GM23338 (cell line): Measurements from ENCODE around the gene ZSCAN5A. TPM values are rescaled to one million over a fixed set of nuclear protein-coding genes. Genes with fewer than 3 reads are reported as not detected.

ENCODE experiments used
- ATAC-seq: fragments of 200-7000 bp; cut with Tn5 transposase; 3 replicates; pipeline ENCODE4 v1.9.1; 2020
- DNase-seq: peaks from one replicate; pipeline ENCODE4 v3.0.0-alpha.2; 2015; ENCODE audit warnings: low spot score
- H2AFZ ChIP-seq: fragments of 200-600 bp; sonication (generic); 2 replicates; pipeline ENCODE4 v1.8.0; 2016; ENCODE audit warnings: antibody characterized with exemption, mild to moderate bottlenecking, moderate library complexity
- H3F3A ChIP-seq: fragments of 200-600 bp; sonication (generic); replicated peaks from 2 replicates; pipeline ENCODE4 v1.8.0; 2017; ENCODE audit warnings: antibody characterized with exemption, mixed run types, low read depth
- H3K27ac ChIP-seq: fragments of 200-600 bp; sonication (generic); 2 replicates; pipeline ENCODE4 v1.6.1; 2016; ENCODE audit warnings: low read depth
- H3K27me3 ChIP-seq: fragments of 200-600 bp; sonication (generic); 2 replicates; pipeline ENCODE4 v1.8.0; 2016; ENCODE audit warnings: mild to moderate bottlenecking, mixed run types, moderate library complexity; ENCODE audit not compliant: insufficient read depth
- H3K36me3 ChIP-seq: fragments of 200-600 bp; sonication (generic); 2 replicates; pipeline ENCODE4 v1.8.0; 2016; ENCODE audit warnings: mild to moderate bottlenecking; ENCODE audit not compliant: insufficient read depth
- H3K4me1 ChIP-seq: fragments of 200-600 bp; sonication (generic); 2 replicates; pipeline ENCODE4 v1.8.0; 2016; ENCODE audit warnings: mild to moderate bottlenecking, moderate library complexity; ENCODE audit not compliant: insufficient read depth
- H3K4me2 ChIP-seq: fragments of 200-600 bp; sonication (generic); 2 replicates; pipeline ENCODE4 v1.7.1; 2017; ENCODE audit warnings: mixed run types
- H3K4me3 ChIP-seq: fragments of 200-600 bp; sonication (generic); 2 replicates; pipeline ENCODE4 v1.6.1; 2016; ENCODE audit warnings: mixed run types
- H3K79me2 ChIP-seq: fragments of 200-600 bp; sonication (generic); replicated peaks from 2 replicates; pipeline ENCODE4 v1.8.0; 2017; ENCODE audit warnings: mild to moderate bottlenecking; ENCODE audit not compliant: insufficient read depth
- H3K9me2 ChIP-seq: fragments of 200-600 bp; sonication (generic); 2 replicates; pipeline ENCODE4 v1.8.0; 2017; ENCODE audit not compliant: insufficient read depth
- H4K20me1 ChIP-seq: fragments of 200-600 bp; sonication (generic); replicated peaks from 2 replicates; pipeline ENCODE4 v1.8.0; 2017; ENCODE audit warnings: mild to moderate bottlenecking; ENCODE audit not compliant: insufficient read depth
- H3K27ac Mint-ChIP-seq: 2 replicates; pipeline ENCODE4 v1.8.0; 2020; ENCODE audit warnings: inconsistent platforms, mild to moderate bottlenecking, moderate library complexity, mixed read lengths
- H3K27me3 Mint-ChIP-seq: 3 replicates; pipeline ENCODE4 v1.8.0; 2022; ENCODE audit warnings: low read depth, mild to moderate bottlenecking, moderate library complexity, mixed read lengths, inconsistent platforms; ENCODE audit not compliant: insufficient read depth, poor library complexity
- H3K36me3 Mint-ChIP-seq: 3 replicates; pipeline ENCODE4 v1.8.0; 2021; ENCODE audit warnings: low read depth, mild to moderate bottlenecking, inconsistent platforms, moderate library complexity, mixed read lengths
- H3K4me1 Mint-ChIP-seq: 3 replicates; pipeline ENCODE4 v1.8.0; 2020; ENCODE audit warnings: mild to moderate bottlenecking, inconsistent platforms, mixed read lengths
- H3K4me3 Mint-ChIP-seq: 3 replicates; pipeline ENCODE4 v1.8.0; 2021; ENCODE audit warnings: moderate library complexity, mild to moderate bottlenecking, inconsistent platforms, mixed read lengths
- H3K9me3 Mint-ChIP-seq: 3 replicates; pipeline ENCODE4 v1.8.0; 2020; ENCODE audit warnings: moderate library complexity, mild to moderate bottlenecking, inconsistent platforms, mixed read lengths
- EZH2 ChIP-seq: fragments of 200-600 bp; sonication (generic); IDR thresholded peaks from one replicate; pipeline ENCODE4 v1.8.0; 2017; ENCODE audit warnings: antibody characterized with exemption, mild to moderate bottlenecking, low read depth; ENCODE audit not compliant: unreplicated experiment
- NANOG ChIP-seq: IDR thresholded peaks from 2 replicates; pipeline ENCODE4 v1.6.1; 2016; ENCODE audit warnings: antibody characterized with exemption, borderline replicate concordance
- REST ChIP-seq: IDR thresholded peaks from one replicate; pipeline ENCODE4 v1.6.1; 2018; ENCODE audit warnings: antibody characterized with exemption; ENCODE audit not compliant: unreplicated experiment
- ZNF462 ChIP-seq: fragments of 250-450 bp; sonication (Bioruptor Pico); IDR thresholded peaks from 2 replicates; pipeline ENCODE4 v1.5.0; 2020; ENCODE audit warnings: mild to moderate bottlenecking, moderate library complexity
- polyA plus RNA-seq: library from polyadenylated mRNA; unstranded; fragments of >200 nt; fragmentation: Nextera tagmentation; extraction: Ambion mirVana; gene quantifications from 2 replicates; pipeline ENCODE4 v1.2.1, GENCODE V29; 2016
- total RNA-seq: library from RNA; depleted of rRNA; stranded (reverse); fragments of >200 nt; shearing (Covaris generic); gene quantifications from 2 replicates; pipeline ENCODE4 v1.2.3, GENCODE V29; 2014

Gene ZSCAN5A
- total and polyA plus RNA-seq, 2 experiments from 2014 or later, result 10.2 to 12.5 TPM

- no peak overlapping the region for H3K4me3 ChIP-seq
- Mint-ChIP-seq H3K4me3 (no peak overlapping the region), H3K27ac (no peak overlapping the region), H3K27me3 (peaks cover 12% of the 10 kb centered on the region), H3K4me1 (no peaks in the 10 kb centered on the region), H3K36me3 (no peaks in the 10 kb centered on the region), H3K9me3 (peaks cover 2% of the 10 kb centered on the region; the same call in 1 of the 3 replicates)
- H3K79me2 ChIP-seq, result no peaks in the 10 kb centered on the region
- H4K20me1 ChIP-seq, result no peaks in the 10 kb centered on the region
- no peaks in the 10 kb centered on the region for H3K9me2 ChIP-seq
- no peak for ATAC-seq
- H3K36me3 ChIP-seq, result no peaks in the 10 kb centered on the region
- no peak overlapping the region for H3K4me2 ChIP-seq
- TF ChIP-seq EZH2 (no peak), ZNF462 (CRISPR knock-in tag) (no peak), REST (no peak), NANOG (no peak)
- no peaks in the 10 kb centered on the region for H3F3A ChIP-seq
- H2AFZ ChIP-seq, result no peak overlapping the region
- H3K4me1 ChIP-seq, result no peaks in the 10 kb centered on the region
- H3K27ac ChIP-seq, result no peak overlapping the region
- no peaks in the 10 kb centered on the region for H3K27me3 ChIP-seq
- DNase-seq, result no peak
These were observed 122.9 kb downstream of the ZSCAN5A start for GRCh38 chr19:56191711-56192110.
